Posterior vena cava (tissue), 2 donors: ENCODE results near the gene BPIFA3. TPM values are rescaled to one million over a fixed set of nuclear protein-coding genes. Genes with fewer than 3 reads are reported as not detected.
A peak's percentile ranks its signal among the peaks of the same experiment; 100 is the strongest.

ENCODE experiments used
- DNase-seq: peaks from one replicate; pipeline ENCODE4 v3.0.0-alpha.2; 2020; ENCODE audit warnings: low spot score
- intact Hi-C, 2 donors: fragments of 100-400 bp; cut with DNase I; formaldehyde crosslinking; loops; one replicate each; pipeline versions ENCODE4 v1.14.1 to v1.14.2; 2022 to 2023
- total RNA-seq, 2 donors: library from RNA; stranded (reverse); fragmentation: NEBNext Ultra II Directional; extraction: Animal tissue kit (Norgen Biotek cat#: 25700); gene quantifications; one replicate each; pipeline ENCODE4 v1.2.1, GENCODE V29; 2021
- donor health status: DM: yes; HTN: yes; CAD: no.
- donor health status: DM: yes; HTN: yes; CAD: no.

Gene BPIFA3
- total RNA-seq, 2 donors from 2014 or later, result not detected

DNA sequence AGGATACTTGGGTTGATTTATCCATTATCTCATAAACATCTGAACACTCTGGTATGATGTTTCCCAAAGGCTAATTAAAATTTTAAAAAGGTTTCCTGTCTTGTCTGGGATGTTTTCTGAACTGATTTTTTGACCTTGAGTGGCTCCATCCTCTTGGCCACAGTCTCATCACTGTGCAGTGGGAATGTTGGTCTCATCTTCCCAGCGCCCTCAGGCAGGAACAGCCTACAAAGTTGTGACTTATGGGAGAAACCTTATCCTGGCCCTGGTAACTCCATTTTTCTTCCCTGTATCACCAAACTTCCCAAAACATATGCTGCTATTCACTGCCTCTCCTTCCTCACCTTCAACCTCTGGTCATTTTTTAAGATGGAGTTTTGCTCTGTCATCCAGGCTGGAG is 6.8 kb upstream of the BPIFA3 start:
- intact Hi-C loops, result no loop called here
- no peak for DNase-seq

DNA sequence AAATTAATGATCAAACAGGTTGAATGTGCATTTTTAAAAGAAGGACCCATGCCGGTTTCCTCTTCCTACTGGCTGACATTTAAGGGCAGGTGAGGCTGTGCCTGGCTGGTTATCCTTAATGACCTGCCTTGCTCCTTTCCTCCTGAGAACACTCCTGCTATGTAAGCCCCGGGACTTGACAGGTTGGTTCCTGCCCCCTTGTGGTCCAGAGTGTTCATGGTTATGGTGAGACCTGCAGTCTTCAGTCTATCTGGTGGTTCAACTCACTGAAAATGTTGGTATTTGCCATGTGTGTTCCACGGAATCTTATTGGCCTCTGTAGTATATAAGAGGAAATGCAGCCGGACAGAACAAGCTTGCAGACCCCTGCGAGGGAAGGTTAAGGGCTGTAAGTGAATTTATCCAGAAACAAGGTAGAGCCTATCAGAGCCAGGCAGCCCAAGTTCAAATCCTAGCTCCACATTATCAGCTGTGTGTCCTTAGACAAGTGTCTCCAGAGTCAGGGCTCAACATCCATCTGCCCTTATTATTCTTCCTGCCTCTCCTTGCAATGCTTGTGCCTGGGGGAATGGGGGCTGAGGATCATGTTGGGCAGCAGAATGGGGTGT is 5.2 kb upstream of the BPIFA3 start:
- no peak for DNase-seq
- intact Hi-C loops, result no loop called here

DNA sequence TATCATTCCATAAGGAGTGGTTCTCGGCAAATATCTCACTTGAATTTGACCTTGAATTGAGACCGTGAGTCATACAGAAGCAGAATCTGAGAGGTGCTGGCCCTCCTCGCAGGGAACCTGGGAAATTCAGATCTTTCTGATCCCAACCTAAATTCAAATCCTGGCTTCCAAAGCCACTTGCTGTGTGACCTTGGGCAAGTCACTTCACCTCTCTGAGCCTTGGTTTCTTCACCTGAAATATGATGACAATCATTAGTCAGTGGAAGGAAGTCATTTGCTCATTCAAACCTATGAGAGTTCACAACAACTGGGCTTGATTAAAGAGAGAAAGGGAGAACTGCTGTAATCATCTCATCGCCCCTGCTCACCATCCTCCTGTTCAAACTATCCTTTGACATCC is 7.2 kb downstream of the BPIFA3 start:
- intact Hi-C loops, result no loop called here
- no peak for DNase-seq

DNA sequence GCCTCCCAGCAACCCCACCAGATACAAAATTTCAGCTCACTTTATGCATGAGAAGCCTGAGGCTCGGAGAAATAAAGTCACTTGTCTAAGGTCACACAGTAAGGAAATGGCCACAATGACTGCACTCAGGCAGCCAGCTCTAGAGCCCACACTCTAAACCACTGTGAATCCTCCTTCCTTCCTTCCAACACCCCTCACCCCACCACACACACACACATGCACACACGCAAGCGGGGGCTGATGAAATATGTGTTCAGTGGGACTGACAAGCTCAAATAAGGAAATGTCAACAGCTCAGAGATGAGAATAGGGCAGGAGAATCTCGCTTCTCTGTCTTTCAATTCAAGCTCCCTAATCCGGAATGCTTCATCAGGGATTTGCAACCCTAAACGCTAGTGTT is 12.7 kb downstream of the BPIFA3 start:
- DNase-seq, result no peak
- intact Hi-C loops, result loop anchor here in 1 of 2 donors (5.0 kb wide), 1 partner anchor 843 kb away; no protein-coding TSS in a partner anchor

DNA sequence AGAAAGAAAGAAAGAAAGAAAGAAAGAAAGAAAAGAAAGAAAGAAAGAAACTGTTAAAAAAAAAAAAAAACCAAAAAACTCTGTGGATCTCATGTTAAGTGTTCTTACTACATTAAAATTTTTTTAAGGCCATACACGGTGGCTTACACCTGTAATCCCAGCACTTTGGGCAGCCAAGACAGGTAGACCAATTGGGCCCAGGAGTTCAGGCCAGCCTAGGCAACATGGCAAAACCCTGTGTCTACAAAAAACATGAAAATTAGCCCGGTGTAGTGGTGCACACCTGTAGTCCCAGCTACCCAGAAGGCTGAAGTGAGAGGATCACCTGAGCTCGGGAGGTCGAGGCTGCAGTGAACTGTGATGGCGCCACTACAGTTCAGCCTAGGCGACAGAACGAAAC is 14.1 kb downstream of the BPIFA3 start:
- intact Hi-C loops, result no loop called here
- no peak for DNase-seq

DNA sequence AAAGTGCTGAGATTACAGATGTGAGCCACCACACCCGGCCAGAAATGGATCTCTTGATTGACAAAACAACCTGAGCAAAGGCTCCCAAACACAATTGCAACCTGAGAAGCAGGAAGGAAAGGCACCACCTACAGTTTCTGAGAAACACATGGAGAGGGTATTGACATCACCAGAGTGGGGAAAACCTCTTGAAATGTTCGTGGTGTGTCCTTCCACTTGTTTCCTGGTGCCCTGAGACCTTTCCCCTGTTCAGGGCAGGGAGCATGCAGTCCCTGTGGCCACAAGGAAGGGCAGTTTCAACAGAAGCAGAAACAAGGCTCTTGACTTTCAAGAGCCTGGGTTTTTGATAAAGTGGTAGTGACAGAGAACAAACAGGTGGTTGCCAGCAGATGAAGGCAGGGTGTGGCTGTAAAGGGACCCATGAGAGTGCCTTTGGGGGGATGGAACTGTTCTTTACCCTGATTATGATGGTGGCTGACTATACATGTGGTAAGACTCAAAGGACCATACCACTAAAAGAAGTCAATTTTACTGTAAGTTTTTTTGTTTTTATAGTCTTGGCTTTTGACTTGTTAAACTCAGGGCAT is 15.4 kb downstream of the BPIFA3 start:
- intact Hi-C loops, result no loop called here
- DNase-seq, result no peak

DNA sequence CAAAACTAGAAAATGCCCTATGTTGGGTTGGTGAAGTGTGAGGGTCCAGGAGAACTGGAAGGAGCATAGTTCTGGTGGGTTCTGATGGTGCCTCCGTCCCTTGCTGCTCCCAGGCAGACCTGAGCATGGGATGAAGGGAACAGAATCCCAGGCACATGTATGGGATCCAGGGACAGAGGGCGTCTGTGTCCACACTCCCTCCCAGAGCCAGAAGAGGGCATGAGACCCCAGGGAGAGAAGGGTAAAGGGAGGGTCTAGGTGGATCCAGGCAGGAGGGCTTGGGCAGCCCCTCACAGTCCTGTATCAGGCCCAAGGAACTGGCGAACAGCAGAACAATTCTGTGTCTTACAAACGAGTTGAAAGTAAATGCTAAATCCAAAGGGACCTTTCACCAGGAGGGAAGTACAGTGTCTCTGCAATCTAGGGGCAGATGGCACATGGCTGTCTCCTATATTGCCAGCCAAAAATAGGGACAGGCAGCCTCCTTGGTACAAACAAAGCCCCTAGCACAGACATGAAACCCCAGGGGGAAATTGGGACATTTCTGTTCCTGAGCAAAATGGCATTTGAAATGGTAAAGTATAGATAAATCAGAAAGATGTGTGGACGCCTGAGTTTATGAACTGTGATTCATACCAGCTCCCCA is 16.1 kb downstream of the BPIFA3 start:
- intact Hi-C loops, result no loop called here
- DNase-seq, result no peak

DNA sequence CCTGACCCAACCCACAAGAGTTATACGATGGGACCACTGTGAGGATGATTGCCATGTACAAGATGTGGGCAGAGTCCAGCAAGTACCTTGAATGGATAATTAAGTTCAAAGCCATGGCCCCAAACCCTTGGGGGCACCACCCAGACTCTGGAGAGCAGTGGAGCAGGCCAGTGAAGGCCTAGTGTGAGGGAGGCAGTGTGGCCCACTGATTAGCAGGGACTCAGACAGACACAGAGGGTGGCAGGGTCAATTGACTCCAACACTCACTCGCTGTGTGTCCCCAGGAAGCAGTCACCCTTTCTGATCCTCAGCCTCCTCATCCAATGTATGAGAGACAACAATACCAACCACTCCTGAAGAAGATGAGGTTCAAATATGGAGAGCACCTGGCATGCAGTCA is 16.9 kb downstream of the BPIFA3 start:
- no peak for DNase-seq
- intact Hi-C loops, result no loop called here

DNA sequence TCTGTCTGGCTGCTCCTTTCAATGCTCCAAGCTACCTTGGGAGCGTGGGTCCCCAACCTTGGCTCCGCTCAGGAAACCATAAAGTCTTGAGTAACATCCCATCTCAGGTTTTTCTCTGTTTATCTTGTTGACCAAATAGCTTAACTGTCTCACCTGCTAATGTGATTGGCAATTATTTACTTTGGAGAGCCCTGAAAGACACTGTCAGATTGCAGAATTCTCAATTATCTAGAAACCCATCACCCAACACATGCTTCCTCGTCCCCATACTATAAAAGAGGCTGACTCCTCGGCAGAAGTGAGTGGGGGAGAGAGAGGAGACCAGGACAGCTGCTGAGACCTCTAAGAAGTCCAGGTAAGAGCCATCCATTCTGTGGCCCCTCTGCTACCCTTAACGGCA is 18.5 kb downstream of the BPIFA3 start, which contains the start of gene BPIFA1:
TSS of gene BPIFA1 (plus strand) at position 301 of the 400 bp plus-strand sequence. CDS start 1,716 bp downstream, outside the sequence.
- DNase-seq, result no peak

DNA sequence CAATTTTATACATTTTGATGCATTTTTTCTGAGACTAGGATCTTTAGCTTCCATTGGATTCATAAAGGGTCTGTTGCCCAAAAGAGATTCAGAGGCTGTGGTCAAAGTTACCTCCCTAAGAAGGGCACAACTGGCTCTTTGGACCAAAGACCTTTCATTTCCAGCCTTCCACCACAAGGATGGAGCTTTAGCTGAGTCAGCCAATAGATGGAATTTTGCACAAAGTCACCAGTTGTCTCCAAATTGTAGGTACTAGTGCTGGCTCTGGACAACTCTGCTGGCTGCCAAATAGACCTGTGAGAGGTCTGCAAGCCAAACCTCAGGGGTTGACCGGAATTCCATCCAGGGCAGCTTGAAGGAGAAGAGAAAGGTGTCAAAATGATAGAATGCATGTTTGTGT is 19.2 kb downstream of the BPIFA3 start:
- no peak for DNase-seq
- intact Hi-C loops, result no loop called here

More for the DNA sequence above, 18.5 kb downstream of the BPIFA3 start, which contains the start of gene BPIFA1:
- intact Hi-C loops, result no loop called here

DNA sequence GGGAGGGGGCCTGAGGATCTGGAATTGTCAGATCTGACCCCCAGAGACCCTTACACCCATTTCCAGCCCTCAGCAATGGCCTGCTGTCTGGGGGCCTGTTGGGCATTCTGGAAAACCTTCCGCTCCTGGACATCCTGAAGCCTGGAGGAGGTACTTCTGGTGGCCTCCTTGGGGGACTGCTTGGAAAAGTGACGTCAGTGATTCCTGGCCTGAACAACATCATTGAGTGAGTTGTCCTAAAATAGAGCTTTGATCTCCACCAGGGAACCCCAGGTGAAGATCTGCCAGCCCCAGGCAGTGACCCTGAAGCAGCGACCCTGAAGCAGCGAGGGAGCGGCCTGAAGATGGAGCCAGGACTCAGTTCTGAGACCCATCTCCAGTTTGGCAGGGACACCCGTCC is 20.8 kb downstream of the BPIFA3 start:
- intact Hi-C loops, result no loop called here
- peak; percentile 30 for DNase-seq

DNA sequence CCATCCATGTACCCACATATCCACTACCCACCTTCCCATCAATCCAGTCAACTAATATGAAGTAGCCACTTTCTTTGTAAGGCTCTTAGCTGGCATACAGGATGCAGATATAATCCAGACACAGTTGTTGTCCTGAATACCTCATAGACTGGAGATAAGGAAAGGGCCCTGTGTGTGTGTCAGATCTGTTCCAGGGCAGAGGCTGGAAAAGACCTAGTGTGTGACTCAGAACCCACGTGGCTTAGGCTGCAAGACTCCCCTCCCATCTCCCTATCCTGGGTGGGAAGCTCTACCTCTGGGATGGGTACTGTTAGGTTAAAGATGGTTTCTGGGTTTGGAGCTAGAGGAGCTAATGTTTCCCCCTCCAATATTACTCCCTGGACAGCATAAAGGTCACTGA is 22.3 kb downstream of the BPIFA3 start:
- intact Hi-C loops, result no loop called here
- no peak for DNase-seq

DNA sequence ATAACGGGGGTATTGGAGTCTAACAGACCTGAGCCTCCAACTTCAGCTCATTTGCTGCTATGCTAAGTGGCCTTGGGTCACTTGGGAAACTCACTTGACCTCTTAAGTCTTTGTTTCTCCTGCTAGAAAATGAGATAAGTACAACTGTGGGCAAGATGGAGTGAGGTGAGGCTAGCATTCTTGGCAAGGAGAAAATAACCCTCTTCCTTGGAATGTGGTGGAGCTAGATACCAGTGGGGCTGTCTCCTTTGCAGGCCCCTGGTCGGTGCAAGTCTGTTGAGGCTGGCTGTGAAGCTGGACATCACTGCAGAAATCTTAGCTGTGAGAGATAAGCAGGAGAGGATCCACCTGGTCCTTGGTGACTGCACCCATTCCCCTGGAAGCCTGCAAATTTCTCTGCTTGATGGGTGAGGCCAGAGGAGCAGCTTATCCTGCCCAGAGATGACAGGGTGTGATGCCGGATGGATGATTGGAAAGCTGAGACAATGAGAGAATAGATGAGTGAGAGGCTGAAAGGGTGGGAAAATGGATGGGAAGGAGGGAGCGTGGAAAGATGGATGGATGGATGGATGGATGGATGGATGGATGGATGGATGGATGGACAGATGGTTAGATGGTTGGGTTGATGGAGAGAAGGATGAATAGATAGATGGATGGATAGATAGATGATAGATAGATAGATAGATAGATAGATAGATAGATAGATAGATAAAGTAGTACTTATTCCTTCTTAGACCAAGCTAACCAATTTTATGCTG is 23.0 kb downstream of the BPIFA3 start:
- no peak for DNase-seq
- intact Hi-C loops, result no loop called here

DNA sequence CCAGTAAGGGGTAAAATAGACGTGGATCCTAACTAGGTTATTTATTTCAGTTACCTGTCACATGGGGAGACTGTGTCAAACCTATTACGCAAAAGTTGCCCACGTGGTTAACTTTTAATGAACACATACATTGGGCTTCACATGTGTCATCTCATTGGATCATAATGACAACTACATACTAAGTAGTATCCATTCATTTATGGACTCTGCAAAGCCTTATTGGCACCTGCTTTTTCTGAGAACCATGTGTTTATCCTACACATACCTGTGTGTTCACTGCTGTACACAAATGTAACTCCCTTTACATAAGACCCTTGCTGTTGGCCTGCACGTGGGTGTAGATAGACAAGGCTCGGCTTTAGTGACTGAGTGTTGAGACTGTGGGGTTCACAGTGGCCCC is 23.8 kb downstream of the BPIFA3 start:
- DNase-seq, result no peak
- intact Hi-C loops, result no loop called here

DNA sequence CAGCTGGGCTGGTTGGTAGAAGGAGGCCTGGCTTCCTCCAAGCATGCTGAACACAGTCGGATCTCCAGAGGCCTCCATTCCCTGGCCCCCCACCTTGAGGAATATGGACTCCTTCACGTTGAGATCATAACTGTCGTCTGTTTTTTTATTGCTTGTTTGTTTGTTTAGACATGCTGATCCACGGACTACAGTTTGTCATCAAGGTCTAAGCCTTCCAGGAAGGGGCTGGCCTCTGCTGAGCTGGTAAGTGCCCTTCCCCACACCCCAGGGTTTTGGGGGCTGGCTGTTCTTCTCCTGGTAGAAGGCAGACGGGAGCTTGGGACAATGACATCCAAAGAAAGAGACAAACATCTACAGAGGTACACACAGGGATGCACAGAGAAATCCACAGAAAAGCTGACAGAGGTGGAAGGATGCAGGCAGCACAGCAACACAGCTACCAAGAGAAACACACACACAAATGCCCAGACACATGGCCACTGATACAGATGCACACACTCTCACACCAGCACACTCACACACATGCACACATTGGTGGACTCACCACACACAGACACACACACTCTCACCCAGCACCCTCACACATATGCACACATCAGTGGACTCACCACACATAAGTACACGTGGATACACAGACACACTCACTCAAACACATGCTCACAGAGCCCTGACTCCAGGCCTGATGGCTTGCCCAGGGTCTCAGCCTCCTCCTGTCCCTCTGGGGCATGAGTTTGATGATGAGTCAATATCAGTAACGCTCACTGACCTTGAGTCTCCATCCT is 25.4 kb downstream of the BPIFA3 start:
- intact Hi-C loops, result no loop called here
- no peak for DNase-seq

DNA sequence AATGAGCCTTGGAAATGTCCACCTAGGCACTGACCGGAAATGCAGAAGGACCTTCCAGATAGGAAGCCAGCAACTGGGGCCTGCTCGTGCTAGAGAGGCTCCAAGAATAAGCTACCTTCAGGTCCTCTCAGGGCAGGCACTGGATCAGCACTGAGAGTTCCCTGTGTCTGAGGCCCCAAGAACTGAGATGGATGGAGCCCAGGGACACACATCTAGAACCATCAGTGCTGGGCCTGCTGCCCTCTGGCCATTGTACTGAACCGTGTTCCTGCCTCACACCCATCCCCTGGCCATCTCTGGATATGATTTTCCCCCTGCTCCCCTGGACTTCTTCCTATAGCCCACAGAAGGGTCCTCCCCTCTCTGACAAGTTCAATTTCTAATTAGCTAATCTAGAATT is 28.9 kb downstream of the BPIFA3 start:
- intact Hi-C loops, result no loop called here
- no peak for DNase-seq

DNA sequence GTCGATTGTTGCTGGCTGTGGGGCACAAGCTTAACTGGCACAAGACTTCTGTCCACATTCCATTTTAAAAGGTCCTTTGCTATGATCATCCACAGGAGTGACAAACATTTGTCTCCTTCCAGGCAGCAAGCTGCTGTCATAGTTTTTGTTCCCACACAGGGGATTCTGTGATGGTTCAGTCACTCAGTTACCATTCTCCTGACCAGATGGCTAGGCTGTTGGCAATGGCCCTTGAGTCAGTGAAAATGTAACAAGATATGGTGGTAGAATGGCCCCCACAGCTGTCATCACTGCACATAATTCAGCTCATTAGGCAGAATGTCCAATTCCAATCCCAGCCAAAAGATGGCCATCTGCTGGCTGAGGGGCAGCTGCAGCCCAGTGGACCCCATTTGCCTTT is 32.3 kb downstream of the BPIFA3 start:
- intact Hi-C loops, result no loop called here

DNA sequence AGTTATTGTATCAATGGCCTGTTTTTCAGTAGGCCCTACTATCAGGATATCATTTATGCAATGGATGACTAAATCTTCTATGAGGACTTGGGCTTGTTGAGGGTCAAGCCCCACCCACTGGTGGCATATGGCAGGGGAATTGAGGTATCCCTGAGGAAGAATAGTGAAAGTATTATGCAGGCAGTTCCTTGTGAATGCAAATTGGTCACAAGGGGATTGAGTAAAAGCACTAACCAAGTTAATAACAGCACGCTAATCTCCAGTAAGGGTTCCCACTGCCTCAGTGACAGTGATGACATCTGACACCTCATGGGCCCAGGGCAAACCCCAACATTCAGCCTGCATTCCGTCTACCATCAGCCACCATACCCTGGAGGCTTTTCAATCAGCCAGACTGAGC is 33.5 kb downstream of the BPIFA3 start:
- DNase-seq, result no peak
- intact Hi-C loops, result no loop called here

More for the DNA sequence above, 32.3 kb downstream of the BPIFA3 start:
- no peak for DNase-seq

DNA sequence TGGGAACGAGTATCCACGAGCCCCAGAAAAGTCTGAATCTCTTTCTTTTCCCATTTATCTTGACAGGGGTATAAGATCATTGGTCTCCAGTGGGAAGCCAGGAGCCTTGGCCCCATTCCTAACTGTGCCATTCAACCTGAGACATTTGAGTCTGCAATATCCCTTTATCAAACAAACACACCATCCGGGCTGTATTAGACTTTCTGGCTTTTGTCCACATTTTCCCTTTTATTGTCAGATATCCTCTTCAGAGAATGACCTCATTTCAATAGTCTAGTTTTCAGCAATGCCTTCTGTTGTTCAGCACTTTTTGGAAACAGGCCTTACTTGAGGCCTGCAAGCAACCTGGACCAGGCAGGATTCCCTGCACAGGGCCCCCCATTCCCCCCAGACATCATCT is 34.3 kb downstream of the BPIFA3 start:
- intact Hi-C loops, result no loop called here

More for the DNA sequence above, 34.3 kb downstream of the BPIFA3 start:
- DNase-seq, result no peak
